TTC549 (cell line): ENCODE measurements around the gene BCL7A.
"Not testable (repeated sequence)": the region's sequence is repeated elsewhere in the genome, so short reads cannot be mapped to it uniquely, and the experiment has no call there.

Experiments used
- FAIRE-seq: peaks from 2 replicates; lab custom pipeline; 2012; peaks lifted over from hg19 to GRCh38; lab: Jason Lieb, UNC

Gene BCL7A

GRCh38 chr12:122096014-122096413, 74.3 kb downstream of the BCL7A start:
- FAIRE-seq: no peak

GRCh38 chr12:122096591-122097149, 75.0 kb downstream of the BCL7A start:
- no peak for FAIRE-seq

- FAIRE-seq: no peak
Observed at GRCh38 chr12:122097584-122097926, 75.9 kb downstream of the BCL7A start.

GRCh38 chr12:122097927-122098756, 76.5 kb downstream of the BCL7A start:
- no peak for FAIRE-seq

GRCh38 chr12:122099280-122099749, 77.6 kb downstream of the BCL7A start:
- no peak for FAIRE-seq

GRCh38 chr12:122099856-122100255, 78.2 kb downstream of the BCL7A start:
- FAIRE-seq: no peak

GRCh38 chr12:122100568-122100967, 78.9 kb downstream of the BCL7A start:
- FAIRE-seq: no peak

GRCh38 chr12:122102331-122102730, 80.6 kb downstream of the BCL7A start:
- FAIRE-seq: no peak

- FAIRE-seq: no peak
Observed at GRCh38 chr12:122104844-122105243, 83.2 kb downstream of the BCL7A start.

- not testable (repeated sequence) for FAIRE-seq
Observed at GRCh38 chr12:122105496-122105895, 83.8 kb downstream of the BCL7A start.

GRCh38 chr12:122106843-122107242, 85.2 kb downstream of the BCL7A start:
- FAIRE-seq: no peak

GRCh38 chr12:122107261-122107660, 85.6 kb downstream of the BCL7A start:
- FAIRE-seq: no peak

- no peak for FAIRE-seq
Observed at GRCh38 chr12:122111089-122111641, 89.5 kb downstream of the BCL7A start.
